GM21526 (cell line): ENCODE results near the gene GMDS.

Source experiments
- ATAC-seq: cut with Tn5 transposase; IDR thresholded peaks from one replicate; pipeline ENCODE4 v1.9.1; 2021; ENCODE audit warnings: moderate library complexity; ENCODE audit not compliant: unreplicated experiment, low FRiP score

GMDS gene

GRCh38 chr6:1593958-1594314 lies 651.5 kb downstream of the GMDS start:
- ATAC-seq, result no peak

DNA sequence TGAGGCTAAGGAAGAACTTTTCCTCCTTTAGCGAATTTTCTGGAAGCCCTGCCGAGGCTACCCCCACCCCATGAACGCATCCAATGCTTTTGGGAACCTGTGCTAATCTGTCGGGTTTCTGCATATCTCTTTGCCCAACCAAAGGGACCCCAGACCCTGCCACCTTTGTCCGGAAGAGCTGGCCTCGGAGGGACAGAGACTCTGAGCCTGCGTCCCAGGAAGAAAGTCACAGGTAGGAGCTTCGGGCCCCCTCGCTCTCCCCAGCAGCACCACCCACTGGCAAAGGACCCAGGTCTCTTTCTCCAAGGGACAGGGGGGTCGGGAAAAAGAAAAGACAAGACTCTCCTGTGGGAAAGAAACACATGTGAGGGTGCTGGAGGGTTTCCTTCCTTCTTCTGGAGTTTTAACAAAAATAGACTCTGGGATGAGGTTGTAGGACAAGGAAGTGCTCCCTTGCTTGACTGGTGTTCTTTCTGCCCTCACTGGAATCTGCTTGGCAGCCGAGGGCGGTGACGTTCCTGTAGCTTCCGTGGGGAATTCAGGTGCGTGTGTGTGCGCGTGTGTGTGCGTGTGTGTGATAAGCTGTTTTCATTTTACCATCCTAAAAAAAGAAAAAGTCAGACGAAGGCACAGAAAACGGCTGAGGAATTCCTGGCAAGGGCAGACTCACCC lies 652.0 kb downstream of the GMDS start:
- no peak for ATAC-seq

- no peak for ATAC-seq
Observed at GRCh38 chr6:1592852-1593251, 652.6 kb downstream of the GMDS start.

- ATAC-seq, result no peak
Observed at GRCh38 chr6:1591926-1592325, 653.5 kb downstream of the GMDS start.

- ATAC-seq, result no peak
Observed at GRCh38 chr6:1591243-1591642, 654.2 kb downstream of the GMDS start.

DNA sequence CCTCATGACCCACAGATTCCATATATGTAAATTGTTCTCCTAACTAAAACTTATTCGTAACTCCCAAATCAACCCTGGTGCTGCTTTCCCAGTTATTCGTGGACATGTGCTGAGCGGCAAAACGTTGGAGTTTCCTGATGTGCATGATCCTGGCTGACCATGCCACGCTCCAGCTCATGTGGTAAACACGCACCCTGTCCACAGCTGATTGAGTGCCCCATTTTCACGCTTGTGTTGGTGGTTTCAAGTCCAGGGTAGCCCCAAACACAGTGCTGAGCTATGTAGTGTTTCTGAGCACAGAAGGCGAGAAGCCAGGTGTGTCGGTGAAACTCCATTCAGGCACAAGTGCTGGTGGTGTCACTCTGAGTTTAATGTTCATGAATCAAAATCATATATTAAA lies 654.8 kb downstream of the GMDS start:
- ATAC-seq, result no peak

- ATAC-seq, result no peak
Observed at GRCh38 chr6:1589208-1589607, 656.2 kb downstream of the GMDS start.

DNA sequence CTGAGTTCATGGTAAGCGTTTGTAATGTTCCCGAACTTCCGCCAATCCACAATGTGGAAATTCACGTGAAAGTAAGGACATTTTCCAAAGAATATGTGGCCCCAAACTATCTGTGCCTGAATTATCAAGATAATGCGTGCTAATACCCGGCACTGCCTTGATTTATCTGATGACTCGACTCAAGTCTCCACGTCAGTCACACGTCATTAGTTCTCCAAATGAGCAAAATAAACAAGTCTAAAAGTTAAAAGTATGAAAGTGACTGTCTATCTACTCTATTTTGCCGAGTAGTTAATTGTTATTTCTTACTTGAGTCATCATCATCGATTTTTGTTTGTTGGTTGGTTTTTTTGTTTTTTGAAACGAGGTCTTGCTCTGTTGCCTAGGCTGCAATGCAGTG lies 657.4 kb downstream of the GMDS start:
- ATAC-seq, result no peak

DNA sequence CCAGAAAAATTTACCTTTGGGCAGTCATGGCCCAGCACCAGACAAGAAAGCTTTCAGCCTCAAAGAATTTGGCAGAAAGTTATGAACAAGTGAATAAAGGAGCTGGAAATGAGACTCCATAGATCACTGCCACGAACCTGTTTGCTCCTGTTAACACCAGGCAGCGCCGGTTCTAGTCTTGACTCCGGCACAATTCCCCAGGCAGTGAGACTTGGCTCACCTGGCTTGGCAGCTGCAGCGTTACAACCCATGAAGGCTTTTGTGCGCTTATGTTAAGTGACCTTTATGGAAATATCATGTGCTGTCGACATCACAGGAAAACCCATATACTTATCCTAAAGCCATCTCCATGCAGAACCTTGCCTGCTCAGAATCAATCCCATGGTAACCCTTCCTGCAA lies 657.9 kb downstream of the GMDS start:
- ATAC-seq, result no peak

DNA sequence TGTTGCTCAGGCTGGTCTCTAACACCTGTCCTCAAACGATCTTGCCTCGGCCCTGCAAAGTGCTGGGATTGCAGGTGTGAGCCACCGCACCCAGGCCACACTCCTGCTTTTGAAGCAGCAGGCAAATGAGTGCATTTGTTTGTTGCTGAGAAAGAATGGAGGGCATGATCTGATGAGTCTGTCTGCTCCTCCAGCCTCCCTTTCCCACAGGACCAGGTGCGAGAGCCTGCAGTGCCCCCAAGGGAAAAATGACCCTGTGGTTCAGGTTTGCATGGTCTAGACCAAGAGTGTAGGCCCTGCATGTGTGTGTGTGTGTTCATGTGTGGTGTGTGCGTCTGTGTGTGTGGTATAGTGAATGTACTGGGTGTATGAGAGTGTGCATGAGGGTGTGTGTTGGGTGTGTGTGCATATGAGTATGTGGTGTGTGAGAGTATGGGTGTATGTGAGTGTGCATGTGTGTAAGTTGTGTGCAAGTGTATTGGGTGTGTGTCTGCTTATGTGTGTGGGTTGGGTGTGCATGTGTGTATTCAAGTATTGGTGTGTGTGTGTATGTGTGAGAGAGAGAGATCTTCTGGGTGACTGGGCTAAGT lies 658.4 kb downstream of the GMDS start:
- no peak for ATAC-seq

DNA sequence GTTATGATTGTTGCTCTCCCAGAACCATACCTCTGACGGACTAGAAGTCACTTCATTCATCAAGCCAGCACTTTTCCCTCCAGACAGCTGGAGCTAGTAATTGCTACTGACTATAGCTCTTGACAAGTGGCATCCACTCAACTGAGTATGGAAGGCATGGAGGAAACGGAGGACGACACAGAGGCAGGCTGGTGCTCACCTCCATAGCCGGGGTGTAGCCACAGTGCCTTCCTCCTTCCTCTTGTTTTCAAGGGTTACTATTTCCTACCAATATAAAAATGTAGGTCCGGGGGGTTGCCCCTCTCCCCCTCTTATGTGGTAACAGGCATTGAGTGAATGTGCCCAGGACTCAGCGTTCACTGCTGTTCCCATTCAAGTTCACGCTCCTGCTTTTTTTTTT lies 659.1 kb downstream of the GMDS start:
- no peak for ATAC-seq

DNA sequence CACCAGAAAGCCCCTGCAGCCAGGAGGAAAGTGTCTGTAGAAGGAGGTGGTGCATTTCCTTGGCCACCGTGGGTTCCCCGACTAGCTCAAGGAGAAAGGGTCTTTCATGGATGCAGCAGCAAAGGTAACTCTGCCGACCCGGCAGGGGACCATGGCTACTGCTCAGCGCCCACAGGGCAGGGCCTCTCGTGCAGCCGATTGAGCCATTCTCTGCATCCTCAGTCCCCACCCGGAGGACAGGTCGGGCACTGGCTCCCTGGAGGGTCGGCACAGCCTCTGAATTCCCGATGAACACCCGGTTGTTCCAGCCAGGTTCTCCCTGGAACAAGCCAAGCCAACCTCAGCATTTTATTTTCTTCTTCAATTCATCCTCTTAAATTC lies 659.7 kb downstream of the GMDS start:
- ATAC-seq, result no peak

DNA sequence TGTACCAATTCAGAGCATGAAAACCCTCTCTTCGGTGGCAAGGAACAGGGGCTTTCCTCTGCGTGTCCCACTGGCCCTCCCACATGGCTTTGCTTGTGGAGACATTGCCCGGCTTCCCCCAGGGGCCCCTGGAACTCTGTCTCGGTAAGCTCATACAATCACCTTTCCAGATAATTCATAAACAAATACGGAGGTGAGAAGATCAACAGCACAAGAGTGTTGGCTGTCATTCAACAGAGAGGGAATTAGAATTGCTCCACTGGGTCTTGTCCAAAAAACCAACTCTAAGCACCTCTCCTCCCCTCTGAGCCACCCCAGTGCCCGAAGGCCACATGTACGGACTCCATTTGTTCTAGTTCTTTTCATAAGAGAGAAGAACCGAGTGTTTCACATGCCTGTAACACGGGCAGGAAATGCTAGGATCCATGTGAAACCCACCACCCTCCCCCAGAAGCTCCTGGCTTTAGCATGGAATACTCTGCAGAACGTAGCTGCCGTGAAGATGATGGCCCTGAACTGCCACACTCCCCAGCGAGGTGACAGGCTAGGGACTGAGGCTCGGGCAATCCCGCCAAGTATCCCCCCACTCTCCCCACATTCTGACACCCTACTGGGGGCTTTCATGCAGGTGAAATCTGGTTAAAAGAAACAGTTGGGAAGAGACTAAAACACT lies 660.3 kb downstream of the GMDS start:
- ATAC-seq, result no peak

- no peak for ATAC-seq
Observed at GRCh38 chr6:1584146-1584545, 661.3 kb downstream of the GMDS start.

GRCh38 chr6:1581120-1581991 lies 664.0 kb downstream of the GMDS start:
- ATAC-seq, result no peak

- no peak for ATAC-seq
Observed at GRCh38 chr6:1580585-1580984, 664.8 kb downstream of the GMDS start.

DNA sequence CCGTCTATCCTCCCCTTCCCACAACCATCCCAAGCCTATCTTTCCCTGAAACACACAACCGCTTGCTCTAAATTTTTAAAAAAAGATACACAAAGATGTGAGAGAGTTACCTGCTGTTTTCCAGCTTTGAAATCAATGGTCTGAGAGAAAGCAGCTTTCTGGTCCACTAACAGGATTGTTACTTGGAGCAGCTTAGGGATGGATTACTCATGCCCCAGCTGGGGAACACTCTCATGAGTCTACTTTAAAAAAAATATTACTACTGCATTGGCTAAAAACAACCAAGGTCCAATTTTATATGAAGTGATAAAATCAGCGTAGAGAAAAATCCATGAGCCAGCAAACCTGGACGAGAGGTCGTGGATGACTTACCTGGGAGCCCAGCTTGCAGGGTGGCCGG lies 665.3 kb downstream of the GMDS start:
- no peak for ATAC-seq

GRCh38 chr6:1579096-1579495 lies 666.3 kb downstream of the GMDS start:
- ATAC-seq, result no peak

- ATAC-seq, result no peak
Observed at GRCh38 chr6:1577896-1578745, 667.3 kb downstream of the GMDS start.

GRCh38 chr6:1577146-1577680 lies 668.2 kb downstream of the GMDS start:
- no peak for ATAC-seq
